GM12801 (cell line): Measurements from ENCODE around the gene RFX2.

Experiments used
- TF ChIP-seq, protein P1 (sequence below): IDR thresholded peaks from one replicate; pipeline ENCODE4 v1.5.1; 2011; ENCODE audit warnings: control low read depth; ENCODE audit not compliant: insufficient read length; ENCODE audit errors: extremely low read depth

The RFX2 gene

DNA sequence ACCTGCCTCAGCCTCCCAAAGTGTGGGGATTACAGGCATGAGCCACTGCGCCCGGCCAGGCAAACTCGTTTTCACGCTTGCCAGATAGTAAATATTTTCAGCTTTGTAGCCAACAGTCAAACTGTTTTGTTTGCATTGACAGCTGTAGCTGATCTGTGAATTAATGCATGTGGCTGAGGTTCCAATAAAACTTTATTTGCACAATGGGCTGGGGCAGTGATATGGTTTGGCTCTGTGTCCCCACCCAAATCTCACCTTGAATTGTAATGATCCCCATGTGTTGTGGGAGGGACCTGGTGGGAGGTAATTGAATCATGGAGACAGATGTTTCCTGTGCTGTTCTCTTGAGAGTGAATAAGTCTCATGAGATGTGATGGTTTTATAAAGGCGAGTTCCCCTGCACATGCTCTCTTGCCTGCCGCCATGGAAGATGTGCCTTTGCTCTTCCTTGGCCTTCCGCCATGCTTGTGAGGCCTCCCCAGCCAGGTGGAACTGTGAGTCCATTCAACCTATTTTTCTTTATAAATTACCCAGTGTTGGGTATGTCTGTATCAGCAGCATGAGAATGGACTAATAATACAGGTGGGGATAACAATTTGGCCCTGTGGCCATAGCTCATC is 110.0 kb downstream of the RFX2 start:
- TF ChIP-seq, protein P1, sequence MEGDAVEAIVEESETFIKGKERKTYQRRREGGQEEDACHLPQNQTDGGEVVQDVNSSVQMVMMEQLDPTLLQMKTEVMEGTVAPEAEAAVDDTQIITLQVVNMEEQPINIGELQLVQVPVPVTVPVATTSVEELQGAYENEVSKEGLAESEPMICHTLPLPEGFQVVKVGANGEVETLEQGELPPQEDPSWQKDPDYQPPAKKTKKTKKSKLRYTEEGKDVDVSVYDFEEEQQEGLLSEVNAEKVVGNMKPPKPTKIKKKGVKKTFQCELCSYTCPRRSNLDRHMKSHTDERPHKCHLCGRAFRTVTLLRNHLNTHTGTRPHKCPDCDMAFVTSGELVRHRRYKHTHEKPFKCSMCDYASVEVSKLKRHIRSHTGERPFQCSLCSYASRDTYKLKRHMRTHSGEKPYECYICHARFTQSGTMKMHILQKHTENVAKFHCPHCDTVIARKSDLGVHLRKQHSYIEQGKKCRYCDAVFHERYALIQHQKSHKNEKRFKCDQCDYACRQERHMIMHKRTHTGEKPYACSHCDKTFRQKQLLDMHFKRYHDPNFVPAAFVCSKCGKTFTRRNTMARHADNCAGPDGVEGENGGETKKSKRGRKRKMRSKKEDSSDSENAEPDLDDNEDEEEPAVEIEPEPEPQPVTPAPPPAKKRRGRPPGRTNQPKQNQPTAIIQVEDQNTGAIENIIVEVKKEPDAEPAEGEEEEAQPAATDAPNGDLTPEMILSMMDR = no peak

DNA sequence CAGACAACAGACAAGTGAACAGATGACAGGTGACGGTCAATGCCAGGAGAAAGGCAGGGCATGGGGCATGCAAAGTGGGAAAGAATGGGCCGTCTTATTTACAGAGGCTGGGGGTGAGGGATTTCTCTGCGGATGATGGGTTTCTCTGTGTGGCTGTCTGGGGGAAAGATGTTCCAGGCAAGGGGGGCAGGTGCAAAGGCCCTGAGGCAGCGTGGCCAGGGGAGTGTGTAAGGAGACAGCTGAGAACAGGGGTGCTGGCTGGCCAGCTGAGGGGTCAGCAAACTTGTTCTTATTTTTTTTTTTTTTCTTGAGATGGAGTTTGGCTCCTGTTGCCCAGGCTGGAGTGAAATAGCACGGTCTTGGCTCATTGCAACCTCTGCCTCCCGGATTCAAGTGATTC is 110.6 kb downstream of the RFX2 start:
- TF ChIP-seq, protein P1 = no peak

DNA sequence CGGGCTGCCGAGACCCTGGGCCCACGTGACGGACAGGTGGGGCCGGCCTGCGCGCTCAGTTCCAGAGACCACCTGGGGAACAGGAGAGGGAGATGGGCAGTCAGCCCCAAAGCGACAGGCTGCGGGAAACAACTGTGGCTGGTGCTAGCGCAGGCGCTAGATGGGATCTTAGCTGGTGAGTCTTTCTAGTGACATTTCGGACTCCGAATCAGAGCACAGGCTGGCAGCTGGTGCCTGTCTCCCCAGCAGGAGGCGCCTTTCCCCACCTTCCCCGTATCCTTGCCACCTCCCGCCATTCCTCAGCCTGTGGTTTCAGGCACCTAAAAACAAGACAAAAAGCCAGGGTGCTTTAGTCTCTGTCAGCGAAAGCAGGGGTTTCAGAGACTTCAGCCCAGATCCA is 112.9 kb downstream of the RFX2 start:
- TF ChIP-seq, protein P1 = no peak

DNA sequence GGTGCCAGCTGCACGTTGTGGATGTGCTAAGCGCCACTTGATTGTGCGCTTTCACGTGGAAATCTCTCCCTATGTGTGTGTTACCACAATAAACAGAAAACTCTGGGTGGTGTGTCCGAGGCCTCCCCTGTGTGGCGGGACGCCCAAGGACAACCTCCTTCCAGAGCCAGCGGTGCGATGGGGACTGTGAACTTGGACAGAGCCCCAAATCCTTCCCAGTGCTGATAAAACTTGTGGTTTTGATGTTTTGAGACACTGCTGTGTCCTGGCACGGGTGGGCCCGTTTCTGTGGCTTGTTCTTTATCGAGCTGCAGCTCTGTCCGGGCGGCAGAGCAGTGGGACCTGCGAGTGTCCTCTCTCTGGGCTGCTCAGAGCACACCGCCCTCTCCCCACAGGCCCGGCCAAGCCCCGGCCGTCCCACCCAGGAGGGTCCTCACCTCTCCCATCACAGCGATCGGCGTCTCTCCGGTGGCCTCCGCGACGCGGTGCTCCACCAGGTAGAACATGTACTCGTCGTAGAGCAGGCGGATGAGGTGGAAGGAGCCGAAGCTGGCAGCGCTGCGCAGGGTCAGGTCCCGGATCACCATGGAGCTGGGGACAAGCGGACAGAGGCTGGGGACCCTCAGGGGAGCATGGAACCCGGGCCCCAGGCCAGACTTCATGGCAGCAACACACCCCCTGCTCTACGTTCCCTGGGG is 113.5 kb downstream of the RFX2 start:
- TF ChIP-seq, protein P1 = no peak

DNA sequence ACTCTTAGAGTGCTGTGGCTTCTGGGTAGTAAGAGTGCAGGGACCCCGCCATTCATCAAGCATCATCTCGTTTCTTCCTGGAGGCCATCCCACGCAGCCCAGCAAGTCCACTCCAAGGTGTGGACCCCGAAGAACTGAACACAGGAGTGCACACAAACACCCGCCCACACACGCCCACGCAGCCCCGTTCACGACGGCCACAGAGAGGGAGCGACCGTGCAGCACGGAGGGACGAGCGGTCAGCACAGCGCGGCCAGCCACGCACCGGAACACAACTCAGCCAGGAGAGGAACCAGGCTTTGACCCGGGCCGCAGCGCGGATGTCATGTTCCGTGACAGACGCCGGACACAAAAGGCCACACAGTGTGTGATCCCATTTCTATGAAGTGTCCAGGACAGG is 114.2 kb downstream of the RFX2 start:
- TF ChIP-seq, protein P1 = no peak

DNA sequence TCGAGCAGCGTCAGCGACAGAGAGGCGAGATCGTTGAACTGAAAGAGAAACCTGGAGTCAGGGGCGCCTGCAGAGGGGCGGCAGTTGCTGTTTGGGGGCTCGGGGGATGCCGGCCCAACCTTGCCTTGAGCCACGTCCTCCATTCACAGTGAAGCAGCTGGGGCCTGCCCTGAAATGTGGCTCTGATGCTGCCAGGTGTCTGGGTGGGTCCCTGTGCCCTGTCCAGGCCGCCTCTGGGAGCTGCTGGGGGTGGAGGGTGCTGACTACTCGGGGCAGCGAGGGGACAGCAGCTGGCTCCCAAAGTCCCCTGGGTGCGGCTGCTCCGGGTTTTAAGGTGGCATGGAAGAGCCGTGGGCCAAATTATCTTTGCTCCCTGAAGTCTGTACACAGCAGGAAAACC is 114.7 kb downstream of the RFX2 start:
- TF ChIP-seq, protein P1 = no peak

DNA sequence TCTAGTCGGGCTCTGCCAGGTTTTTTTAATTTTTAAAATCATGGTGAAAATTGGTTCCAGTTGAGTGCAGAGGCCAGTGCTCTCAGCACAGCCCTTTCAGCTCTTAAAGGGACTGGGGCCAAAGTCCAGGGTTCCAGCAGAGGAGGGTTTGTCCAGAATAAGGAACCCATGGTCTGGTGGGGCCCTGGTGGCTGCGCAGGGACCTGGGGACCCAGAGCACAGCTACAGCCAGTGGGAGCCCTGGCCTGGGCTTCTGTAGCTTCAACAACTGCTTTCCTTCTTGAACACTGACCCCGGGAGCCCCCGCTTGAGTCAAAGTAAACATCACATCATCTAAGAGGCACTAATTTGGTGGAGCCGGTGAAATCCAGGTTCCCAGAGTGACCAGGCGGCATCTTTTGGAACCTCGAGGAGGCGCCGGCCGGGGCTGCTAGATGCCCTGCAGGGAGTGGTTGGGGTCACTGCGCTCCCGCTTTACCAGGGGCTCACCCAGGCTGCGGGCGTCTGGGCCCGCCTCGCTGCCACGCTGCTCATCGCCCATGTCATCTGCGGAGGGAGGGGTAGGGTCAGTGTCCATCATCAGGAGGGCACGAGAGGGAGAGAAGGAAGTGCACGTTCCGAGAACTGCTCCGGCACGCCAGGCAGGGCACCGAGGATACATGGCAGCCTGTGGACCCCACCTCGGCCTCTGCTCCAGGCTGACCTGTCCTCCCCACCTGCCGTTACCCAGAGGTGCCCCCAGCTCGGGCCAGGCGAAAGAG is 115.7 kb downstream of the RFX2 start:
- TF ChIP-seq, protein P1 = no peak
